Esophagus muscularis mucosa (tissue), 4 donors: ENCODE data around the gene RUNX3. TPM values are rescaled to one million over a fixed set of nuclear protein-coding genes. Genes with fewer than 3 reads are reported as not detected.

Source experiments
- DNase-seq: peaks from one replicate; pipeline ENCODE4 v3.0.0-alpha.2; 2017; ENCODE audit errors: extremely low spot score
- H3K27ac ChIP-seq, 4 donors: fragments of 200-600 bp; sonication (generic); replicated peaks in 1 of 4; 1 replicate in 3 of 4; 2 replicates in 1 of 4; pipeline ENCODE4 v1.5.1; 2016 to 2019; ENCODE audit warnings: mild to moderate bottlenecking in 1 of 4
- H3K27me3 ChIP-seq, 4 donors: fragments of 200-600 bp; sonication (generic); one replicate each; pipeline versions ENCODE4 v1.5.1 to v1.6.0; 2016 to 2019
- H3K36me3 ChIP-seq, 4 donors: fragments of 200-600 bp; sonication (generic); one replicate each; pipeline ENCODE4 v1.5.1; 2016 to 2019
- H3K4me1 ChIP-seq, 4 donors: fragments of 200-600 bp; sonication (generic); one replicate each; pipeline ENCODE4 v1.5.1; 2016 to 2019
- H3K4me3 ChIP-seq, 4 donors: fragments of 200-600 bp; sonication (generic); 1 replicate in 2 of 4; 2 replicates in 2 of 4; pipeline ENCODE4 v1.5.1; 2016 to 2019; ENCODE audit warnings: mild to moderate bottlenecking in 4 of 4, moderate library complexity in 1 of 4
- H3K9me3 ChIP-seq, 4 donors: fragments of 200-600 bp; sonication (generic); 1 replicate in 3 of 4; 2 replicates in 1 of 4; pipeline ENCODE4 v1.5.1; 2016 to 2019
- CTCF ChIP-seq, 3 experiments: fragments of 200-600 bp in 2 of 3; fragments of 450-650 bp in 1 of 3; sonication (generic) in 2 of 3; IDR thresholded peaks; one replicate each; pipeline ENCODE4 v1.5.1; 2017 to 2019; ENCODE audit warnings: antibody characterized with exemption in 3 of 3, mild to moderate bottlenecking in 2 of 3, moderate library complexity in 1 of 3
- EP300 ChIP-seq: sonication (generic); formaldehyde crosslinking; IDR thresholded peaks from one replicate; pipeline ENCODE4 v1.6.1; 2017; ENCODE audit warnings: antibody characterized with exemption
- POLR2A ChIP-seq: fragments of 450-650 bp; IDR thresholded peaks from one replicate; pipeline ENCODE4 v1.6.1; 2017; ENCODE audit warnings: antibody characterized with exemption, moderate library complexity, mild to moderate bottlenecking, low read depth
- POLR2AphosphoS5 ChIP-seq, 2 donors: sonication (generic); formaldehyde crosslinking; IDR thresholded peaks; one replicate each; pipeline ENCODE4 v1.6.1; 2017; ENCODE audit warnings: antibody characterized with exemption in 2 of 2
- WGBS: methylation state at CpG from one replicate; pipeline ENCODE4 v1.1.5; 2018; 5-methylcytosine and 5-hydroxymethylcytosine counted together
- intact Hi-C: fragments of 100-400 bp; cut with DNase I; formaldehyde crosslinking; loops from one replicate; pipeline ENCODE4 v1.15.1; 2023
- total RNA-seq, 4 donors: library from RNA; depleted of rRNA; stranded (reverse); fragments of >200 nt; gene quantifications; one replicate each; pipeline versions ENCODE4 v1.1.0 to v1.2.1, GENCODE V29; 2016

Gene RUNX3
- total RNA-seq, 4 donors from 2014 or later: 0.91 to 4.4 (median 2.3) TPM

GRCh38 chr1:24903560-24903954 lies 26.5 kb downstream of the RUNX3 start:
- no peak for DNase-seq
- H3K27ac ChIP-seq: no peak overlapping the region
- WGBS: 94% methylated on average over 3 of the region's 6 CpGs
- TF ChIP-seq POLR2AphosphoS5 (IDR thresholded peaks at IDR 0.05): no peak
- TF ChIP-seq CTCF (IDR thresholded peaks at IDR 0.05): no peak
- no peak for TF ChIP-seq EP300
- TF ChIP-seq POLR2A: no peak
- intact Hi-C loops: no loop called here
- no peaks in the 10 kb centered on the region for H3K4me1 ChIP-seq
- no peak overlapping the region for H3K4me3 ChIP-seq
- no peaks in the 10 kb centered on the region for H3K9me3 ChIP-seq
- H3K36me3 ChIP-seq: no peaks in the 10 kb centered on the region
- peaks cover 0 to 70% (median 0%) of the 10 kb centered on the region in 4 donors for H3K27me3 ChIP-seq

GRCh38 chr1:24903011-24903461 lies 27.0 kb downstream of the RUNX3 start:
- no peaks in the 10 kb centered on the region for H3K36me3 ChIP-seq
- TF ChIP-seq POLR2AphosphoS5 (IDR thresholded peaks at IDR 0.05) (no peak), EP300 (no peak), CTCF (IDR thresholded peaks at IDR 0.05) (no peak), POLR2A (no peak)
- H3K27ac ChIP-seq: no peak overlapping the region
- no peaks in the 10 kb centered on the region for H3K9me3 ChIP-seq
- H3K4me3 ChIP-seq: no peak overlapping the region
- no peak for DNase-seq
- intact Hi-C loops: no loop called here
- WGBS: 85% methylated on average over 8 of the region's 10 CpGs
- no peaks in the 10 kb centered on the region for H3K4me1 ChIP-seq
- peaks cover 0 to 74% (median 0%) of the 10 kb centered on the region in 4 donors for H3K27me3 ChIP-seq

- 95% methylated on average over 20 of the region's 22 CpGs for WGBS
- H3K27ac ChIP-seq: no peak overlapping the region
- H3K4me1 ChIP-seq: no peaks in the 10 kb centered on the region
- H3K36me3 ChIP-seq: no peaks in the 10 kb centered on the region
- no peak for DNase-seq
- H3K9me3 ChIP-seq: no peaks in the 10 kb centered on the region
- no peak overlapping the region for H3K4me3 ChIP-seq
- TF ChIP-seq POLR2AphosphoS5 (IDR thresholded peaks at IDR 0.05) (no peak), POLR2A (no peak), EP300 (no peak), CTCF (IDR thresholded peaks at IDR 0.05) (no peak)
- intact Hi-C loops: no loop called here
- H3K27me3 ChIP-seq: peaks cover 0 to 80% (median 0%) of the 10 kb centered on the region in 4 donors
These were observed 27.6 kb downstream of the RUNX3 start for GRCh38 chr1:24902471-24902891.

GRCh38 chr1:24901791-24902470 lies 28.1 kb downstream of the RUNX3 start:
- intact Hi-C loops: no loop called here
- no peak for TF ChIP-seq CTCF (IDR thresholded peaks at IDR 0.05)
- no peak for TF ChIP-seq EP300
- no peak for TF ChIP-seq POLR2AphosphoS5 (IDR thresholded peaks at IDR 0.05)
- no peak for TF ChIP-seq POLR2A
- Histone ChIP-seq H3K9me3 (no peaks in the 10 kb centered on the region), H3K27ac (no peak overlapping the region), H3K4me3 (no peak overlapping the region), H3K36me3 (no peaks in the 10 kb centered on the region), H3K27me3 (peaks cover 0 to 82% (median 0%) of the 10 kb centered on the region in 4 donors), H3K4me1 (no peaks in the 10 kb centered on the region)
- WGBS: 91% methylated on average over 18 of the region's 38 CpGs
- no peak for DNase-seq
